ENCODE data around the gene TPSAB1.
"Not testable (repeated sequence)": the region's sequence is repeated elsewhere in the genome, so short reads cannot be mapped to it uniquely, and the experiment has no call there.

DNA sequence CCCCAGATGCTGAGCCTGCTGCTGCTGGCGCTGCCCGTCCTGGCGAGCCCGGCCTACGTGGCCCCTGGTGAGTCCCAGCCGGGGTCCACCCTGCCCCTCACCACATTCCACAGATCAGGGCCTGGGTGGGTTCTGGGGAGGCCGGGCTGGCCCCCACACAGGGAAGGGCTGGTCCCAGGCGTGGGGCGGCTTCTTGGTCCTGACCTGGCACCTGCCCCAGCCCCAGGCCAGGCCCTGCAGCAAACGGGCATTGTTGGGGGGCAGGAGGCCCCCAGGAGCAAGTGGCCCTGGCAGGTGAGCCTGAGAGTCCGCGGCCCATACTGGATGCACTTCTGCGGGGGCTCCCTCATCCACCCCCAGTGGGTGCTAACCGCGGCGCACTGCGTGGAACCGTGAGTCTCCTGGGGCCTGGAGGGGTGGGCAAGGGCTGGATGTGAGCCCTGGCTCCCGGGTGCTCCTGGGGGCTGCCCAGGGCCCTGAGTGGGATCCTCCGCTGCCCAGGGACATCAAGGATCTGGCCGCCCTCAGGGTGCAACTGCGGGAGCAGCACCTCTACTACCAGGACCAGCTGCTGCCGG lies 15.9 kb downstream of the TPSAB1 start:
- TF ChIP-seq, protein P1, sequence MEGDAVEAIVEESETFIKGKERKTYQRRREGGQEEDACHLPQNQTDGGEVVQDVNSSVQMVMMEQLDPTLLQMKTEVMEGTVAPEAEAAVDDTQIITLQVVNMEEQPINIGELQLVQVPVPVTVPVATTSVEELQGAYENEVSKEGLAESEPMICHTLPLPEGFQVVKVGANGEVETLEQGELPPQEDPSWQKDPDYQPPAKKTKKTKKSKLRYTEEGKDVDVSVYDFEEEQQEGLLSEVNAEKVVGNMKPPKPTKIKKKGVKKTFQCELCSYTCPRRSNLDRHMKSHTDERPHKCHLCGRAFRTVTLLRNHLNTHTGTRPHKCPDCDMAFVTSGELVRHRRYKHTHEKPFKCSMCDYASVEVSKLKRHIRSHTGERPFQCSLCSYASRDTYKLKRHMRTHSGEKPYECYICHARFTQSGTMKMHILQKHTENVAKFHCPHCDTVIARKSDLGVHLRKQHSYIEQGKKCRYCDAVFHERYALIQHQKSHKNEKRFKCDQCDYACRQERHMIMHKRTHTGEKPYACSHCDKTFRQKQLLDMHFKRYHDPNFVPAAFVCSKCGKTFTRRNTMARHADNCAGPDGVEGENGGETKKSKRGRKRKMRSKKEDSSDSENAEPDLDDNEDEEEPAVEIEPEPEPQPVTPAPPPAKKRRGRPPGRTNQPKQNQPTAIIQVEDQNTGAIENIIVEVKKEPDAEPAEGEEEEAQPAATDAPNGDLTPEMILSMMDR (conservative IDR thresholded peaks at IDR 0.05 in 1 of 2, IDR thresholded peaks at IDR 0.05 in 1 of 2; ENCODE audit: extremely low read depth in 1 of 2, insufficient read depth in 1 of 2, low read depth in 1 of 2, low read length in 2 of 2) = not testable (repeated sequence)
- not testable (repeated sequence) for TF ChIP-seq EZH2 (IDR thresholded peaks at IDR 0.05; ENCODE audit: borderline replicate concordance, low read length)

Data from mammary epithelial cell (primary cell).